ENCODE measurements around the gene TOR4A.

TOR4A gene

DNA sequence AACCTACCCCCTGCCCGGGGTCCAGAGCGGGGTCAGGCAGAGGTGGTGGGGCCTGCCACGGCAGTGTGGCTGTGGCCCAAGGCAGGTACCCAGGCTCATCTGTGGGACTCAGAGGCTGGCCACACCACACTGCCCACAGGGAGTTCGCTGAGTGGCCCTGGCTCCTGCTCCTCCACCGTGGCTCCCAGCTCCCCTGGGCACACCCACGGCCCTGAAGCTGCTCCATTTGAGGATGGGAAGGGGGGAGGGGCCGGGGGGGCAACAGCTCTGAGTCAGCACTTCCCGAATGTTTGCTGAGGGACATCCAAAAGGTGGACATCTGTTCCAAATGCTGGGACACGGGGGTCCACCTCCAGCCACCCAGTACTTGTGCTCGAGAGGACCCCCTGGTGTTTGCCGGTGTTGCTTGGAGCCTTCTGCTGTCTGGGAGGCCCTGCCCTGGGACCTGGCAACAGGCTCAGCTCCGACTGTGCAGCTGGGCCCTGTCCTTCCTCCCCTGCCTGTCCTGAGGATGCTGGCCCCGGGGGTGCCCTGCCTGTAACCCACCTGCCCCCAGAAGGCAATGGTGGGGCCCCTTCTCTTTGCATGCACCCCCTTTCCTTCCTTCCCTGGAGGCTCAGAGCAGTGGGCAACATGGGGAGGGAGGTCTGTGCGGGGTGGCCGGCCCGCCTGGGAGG, 27.0 kb downstream of the TOR4A start:
- FAIRE-seq (no peak), DNase-seq (ENCODE audit: insufficient read length, low spot score) (no peak)

DNA sequence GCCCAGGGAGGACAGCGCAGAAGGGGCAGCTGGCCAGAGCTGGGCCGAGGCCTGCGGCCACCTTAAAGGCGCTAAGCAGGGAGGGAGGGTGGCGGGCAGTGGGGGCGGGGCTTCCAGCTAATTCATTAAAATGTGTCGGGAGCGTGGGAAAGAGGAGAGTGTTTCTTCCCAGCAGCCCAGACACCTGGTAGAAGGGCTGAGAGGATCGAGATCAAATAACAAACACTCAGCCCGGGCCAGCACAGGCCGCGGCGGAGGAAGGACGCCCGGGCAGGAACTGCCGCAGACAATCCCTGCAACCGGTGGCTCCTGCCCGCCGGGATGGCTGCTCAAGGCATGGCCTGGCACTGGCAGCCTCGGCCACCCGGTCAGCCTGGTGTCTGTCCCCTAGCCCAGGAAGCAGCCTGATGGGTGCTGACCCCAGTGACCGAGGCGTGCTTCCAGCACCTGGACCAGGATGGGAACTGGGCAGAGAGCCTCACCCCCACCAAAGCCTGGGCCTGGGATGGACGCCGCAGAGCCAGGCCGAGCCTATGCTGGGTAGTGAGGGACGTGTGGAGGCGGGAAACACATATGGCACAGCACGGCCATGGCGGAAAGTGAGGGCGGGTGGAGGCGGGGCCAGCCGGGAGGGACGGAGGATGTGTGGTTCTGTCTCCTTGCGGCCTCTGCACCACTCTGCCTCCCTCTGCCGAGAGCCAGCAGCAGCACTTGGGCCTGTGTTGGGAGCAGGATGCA, 27.7 kb downstream of the TOR4A start:
- DNase-seq (ENCODE audit: insufficient read length, low spot score) (no peak), FAIRE-seq (no peak)

DNA sequence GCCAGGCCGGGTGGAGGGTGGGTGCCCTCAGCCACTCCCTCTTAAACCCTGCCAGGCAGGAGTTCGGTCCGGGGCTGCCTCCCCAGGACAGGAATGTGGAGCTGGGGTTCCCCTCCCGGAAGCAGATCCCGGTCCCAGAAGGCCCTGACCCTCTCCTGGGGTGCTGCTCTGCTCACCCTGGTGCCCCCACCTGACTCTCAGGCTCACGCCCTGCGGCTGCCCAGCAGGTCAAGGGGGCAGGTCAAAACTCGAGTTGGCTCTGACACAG, 28.2 kb downstream of the TOR4A start:
- DNase-seq (ENCODE audit: insufficient read length, low spot score): no peak
- FAIRE-seq: no peak

DNA sequence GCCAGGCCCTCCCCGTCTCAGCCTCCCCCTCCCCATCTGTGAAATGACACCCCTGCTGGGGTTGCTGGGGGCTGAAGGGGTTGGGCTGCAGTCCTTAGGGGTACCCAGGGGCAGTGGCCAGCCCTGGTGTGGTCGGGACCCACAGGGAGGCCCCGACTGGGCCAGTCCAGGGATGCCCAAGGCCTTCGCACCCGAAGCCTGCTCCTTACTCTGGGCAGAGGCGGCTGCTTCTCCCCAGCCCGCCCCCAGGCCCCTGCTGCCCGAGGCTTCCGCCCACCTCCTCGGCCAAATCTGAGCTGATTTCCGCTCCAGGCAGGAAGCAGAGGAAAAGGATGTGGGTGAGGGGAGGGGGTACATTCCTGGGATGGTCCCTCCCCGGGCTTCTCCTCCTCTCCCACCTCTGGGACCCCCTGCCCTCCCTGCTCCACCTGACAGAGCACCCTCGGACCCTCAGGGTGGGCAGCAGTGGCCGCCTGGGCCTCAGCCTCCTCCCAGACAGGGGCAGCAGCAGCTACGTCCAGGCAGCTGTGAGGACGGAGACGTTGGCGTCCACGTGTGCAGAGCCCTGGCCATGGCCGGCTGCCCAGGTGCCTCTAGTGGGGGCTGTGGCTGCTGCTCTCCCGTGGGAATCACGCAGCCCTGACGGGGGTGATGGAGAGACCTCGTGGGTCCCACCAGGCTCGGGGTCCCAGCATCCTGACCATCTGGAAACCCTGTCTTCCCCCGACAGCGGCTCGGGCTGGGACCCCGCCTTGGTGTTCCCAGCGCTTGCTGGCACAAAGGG, 28.7 kb downstream of the TOR4A start:
- FAIRE-seq (no peak), DNase-seq (ENCODE audit: insufficient read length, low spot score) (no peak)

DNA sequence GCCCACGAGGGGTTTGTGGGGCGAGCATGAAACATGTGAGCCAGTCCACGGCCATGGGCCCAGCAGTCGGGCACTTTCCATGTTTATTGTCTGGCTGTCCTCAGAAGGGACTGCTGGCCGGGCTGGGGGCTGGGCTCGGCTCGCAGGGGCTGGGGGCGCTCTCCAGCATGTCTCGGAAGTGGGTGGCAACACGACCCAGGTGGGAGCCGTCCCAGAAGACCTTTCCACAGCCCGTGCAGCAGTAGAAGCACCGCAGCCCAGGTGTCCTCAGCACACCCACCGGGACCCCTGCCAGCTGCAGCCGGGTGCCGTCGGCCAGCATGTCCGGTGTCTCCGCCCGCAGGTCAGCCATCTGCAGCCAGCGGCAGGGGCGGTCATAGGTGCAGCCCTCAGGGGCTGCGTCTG, 29.3 kb downstream of the TOR4A start:
- no peak for DNase-seq (ENCODE audit: insufficient read length, low spot score)
- FAIRE-seq: no peak

DNA sequence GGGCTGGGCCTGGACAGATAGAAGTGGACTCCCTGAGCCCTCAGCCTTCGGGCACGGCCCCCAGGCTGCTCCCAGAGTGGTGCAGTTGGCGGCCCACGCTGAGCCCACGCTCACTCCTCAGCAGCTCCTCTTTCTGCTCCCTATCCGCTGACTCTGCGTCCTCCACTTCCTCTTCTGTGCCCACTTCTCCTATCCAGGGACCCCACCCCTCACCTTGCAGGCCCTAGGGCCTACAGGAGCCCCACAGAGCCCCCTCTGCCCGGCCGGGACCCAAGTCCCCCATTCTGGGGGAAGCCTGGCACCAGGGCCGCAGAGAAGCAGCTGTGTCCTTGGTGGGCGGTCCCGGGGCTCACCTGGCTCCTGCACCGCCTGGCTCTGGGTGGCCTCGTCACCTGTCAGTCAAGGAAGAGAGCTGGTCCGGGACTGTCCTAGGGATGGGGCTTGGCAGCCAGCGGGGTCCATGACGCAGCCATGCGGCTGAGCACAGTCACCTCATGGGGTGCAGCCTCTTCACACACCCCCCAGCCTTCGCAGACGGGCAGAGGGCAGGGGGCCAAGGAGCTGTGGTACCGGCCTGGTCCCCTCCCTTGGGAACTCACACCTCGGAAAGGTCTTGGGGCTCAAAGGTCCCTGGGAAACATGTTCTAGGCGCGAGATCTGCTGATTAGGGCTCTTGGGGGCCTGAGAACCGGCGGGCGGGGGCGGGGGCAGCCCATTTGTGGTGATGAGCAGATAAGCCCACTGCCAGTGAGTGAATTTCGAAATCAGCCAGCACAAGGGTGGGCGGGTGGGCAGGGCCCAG, 29.9 kb downstream of the TOR4A start:
- FAIRE-seq (no peak), DNase-seq (ENCODE audit: insufficient read length, low spot score) (no peak)

DNA sequence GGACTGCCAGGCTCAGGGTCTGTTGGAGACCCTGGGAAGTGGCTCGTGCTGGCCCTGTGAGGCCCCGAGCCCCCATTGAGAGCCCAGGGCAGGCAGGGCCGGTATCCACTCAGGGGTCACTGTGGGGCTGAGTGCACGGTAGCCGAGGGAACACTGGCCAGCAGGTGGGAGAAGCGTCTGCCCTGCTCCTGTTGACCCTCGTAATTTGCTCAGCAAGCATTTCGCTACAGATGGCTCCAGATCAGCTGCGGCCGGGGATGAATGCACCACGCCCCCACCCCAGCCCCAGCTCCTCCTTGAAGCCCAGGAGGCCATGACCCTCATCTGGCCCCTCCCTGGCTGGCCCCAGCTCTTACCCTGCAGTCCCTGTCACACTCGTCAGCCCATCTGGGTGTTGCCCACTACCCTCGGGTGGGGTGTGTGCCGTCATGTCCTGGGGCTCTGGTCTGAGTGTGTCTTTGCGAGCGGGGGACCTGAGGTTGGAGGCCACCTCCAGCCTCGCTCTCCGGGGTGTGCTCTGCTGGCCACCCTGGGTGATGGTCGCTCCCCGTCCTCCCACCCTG, 30.6 kb downstream of the TOR4A start:
- no peak for FAIRE-seq

DNA sequence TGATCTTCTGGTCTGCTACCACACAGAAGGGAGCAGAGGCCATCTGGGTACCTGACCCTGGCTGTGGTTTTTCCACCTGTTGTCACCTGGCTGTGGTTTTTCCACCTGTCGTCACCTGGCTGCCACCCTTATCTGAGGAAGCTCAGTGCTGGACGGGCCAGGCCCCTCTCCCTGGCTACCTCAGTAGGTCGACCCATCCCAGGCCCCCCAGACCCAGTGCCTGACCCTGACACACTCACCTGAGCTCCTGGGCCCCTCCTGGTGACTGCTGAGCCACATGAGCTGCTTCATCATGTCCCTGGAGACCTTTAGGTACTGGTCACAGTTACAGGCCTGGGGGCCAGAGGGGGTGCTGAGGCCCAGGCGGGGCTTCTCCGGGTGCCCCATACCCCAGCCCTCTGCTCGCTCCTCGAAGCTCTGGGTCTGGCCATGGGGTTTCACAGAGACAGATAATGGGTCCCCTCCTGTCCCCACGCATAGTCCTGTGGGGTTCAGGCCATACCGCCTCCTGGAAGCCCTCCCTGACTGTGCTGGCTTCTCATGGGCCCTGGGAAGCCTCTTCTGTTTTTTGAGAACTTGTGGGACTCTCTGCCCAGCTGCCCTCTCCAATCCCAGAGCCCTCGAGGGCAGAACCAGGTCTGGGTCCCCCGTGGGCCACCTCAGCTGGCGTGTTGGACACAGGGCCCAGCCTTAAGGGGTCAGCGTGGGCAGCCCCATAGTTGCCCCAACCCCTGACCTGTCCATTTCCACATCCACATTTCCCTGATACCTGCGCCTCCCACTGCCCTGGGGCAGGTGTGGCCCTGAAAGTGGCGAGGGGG, 32.1 kb downstream of the TOR4A start:
- DNase-seq (ENCODE audit: insufficient read length, low spot score) (no peak), FAIRE-seq (no peak)

More for the DNA sequence above, 30.6 kb downstream of the TOR4A start:
- no peak for DNase-seq (ENCODE audit: insufficient read length, low spot score)

DNA sequence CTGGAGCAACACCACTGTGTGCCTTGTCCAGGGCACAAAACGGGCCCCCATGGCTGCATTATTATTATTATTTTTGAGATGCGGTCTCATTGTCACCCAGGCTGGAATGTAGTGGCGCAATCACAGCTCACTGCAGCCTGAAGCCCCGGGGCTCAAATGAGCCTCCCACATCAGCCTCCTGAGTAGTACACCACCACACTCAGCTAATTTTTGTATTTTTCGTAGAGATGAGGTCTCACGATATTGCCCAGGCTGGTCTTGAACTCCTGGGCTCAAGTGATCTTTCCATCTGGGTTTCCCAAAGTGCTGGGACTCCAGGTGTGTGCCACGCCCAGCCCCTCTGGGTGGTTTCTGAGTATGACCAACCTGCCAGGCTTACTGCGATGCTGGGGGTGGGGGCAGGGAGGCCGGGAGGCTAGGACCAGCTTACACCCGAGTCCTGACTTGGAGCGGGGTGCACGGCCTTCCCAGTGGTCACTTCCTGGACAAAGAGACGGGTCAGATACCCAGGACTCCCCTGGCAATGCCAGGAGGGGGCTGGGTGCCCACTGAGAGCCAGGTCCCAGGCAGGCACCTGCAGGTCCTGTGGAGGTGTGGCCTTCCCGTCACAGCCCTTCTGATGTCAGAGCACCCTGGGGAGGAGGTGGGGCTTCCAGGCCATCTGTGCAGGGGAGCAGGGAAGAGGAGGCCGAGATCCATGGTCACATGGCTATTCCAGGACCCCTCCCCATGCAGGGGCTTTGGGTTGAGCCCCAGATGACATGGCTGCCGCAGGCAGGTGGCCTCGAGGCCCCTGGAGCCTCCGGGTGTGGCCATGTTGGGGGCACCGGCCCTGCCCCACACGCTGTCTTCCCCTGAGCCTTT, 32.9 kb downstream of the TOR4A start:
- FAIRE-seq (peak; percentile 59), DNase-seq (ENCODE audit: insufficient read length, low spot score) (no peak)

DNA sequence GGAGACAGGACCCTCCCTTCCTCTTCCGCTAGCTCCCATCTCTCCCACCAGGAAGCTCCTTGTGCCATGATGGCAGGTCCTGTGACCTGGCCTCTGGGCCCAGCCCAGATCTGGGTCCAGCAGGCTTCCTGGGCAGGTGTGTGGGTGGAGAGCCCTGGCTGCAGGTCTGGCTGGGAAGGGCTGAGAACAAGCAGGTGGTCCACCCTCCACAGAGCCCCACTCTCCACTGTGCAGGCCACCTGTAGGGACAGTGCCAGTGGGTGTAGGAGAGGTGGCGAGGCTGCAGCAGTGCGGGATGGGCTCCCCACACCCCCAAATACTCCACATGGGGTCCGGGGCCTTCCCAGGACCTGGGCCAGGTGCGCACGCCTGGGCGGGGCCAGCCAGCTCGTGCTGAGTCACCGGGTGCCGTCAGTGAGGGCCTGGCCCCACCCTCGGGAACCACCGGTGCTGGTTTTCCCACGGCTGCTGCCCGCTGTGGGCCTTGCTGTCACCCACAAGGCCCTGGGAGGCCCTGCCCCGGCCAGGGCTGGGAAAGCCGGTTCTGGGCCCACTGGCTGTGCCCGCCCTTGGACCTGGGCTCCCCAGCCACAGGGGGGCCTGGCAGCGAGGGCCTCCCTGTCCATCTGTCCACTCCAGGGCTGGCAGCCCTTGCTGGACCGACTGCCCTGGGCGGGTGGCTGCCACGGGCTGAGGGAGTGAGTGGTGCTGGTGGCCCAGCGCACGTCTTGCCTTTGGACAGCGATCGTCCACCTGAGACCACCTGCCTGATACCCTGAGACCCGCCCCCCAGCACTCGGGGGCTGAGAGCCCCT, 33.9 kb downstream of the TOR4A start:
- DNase-seq (ENCODE audit: insufficient read length, low spot score): no peak
- no peak for FAIRE-seq

DNA sequence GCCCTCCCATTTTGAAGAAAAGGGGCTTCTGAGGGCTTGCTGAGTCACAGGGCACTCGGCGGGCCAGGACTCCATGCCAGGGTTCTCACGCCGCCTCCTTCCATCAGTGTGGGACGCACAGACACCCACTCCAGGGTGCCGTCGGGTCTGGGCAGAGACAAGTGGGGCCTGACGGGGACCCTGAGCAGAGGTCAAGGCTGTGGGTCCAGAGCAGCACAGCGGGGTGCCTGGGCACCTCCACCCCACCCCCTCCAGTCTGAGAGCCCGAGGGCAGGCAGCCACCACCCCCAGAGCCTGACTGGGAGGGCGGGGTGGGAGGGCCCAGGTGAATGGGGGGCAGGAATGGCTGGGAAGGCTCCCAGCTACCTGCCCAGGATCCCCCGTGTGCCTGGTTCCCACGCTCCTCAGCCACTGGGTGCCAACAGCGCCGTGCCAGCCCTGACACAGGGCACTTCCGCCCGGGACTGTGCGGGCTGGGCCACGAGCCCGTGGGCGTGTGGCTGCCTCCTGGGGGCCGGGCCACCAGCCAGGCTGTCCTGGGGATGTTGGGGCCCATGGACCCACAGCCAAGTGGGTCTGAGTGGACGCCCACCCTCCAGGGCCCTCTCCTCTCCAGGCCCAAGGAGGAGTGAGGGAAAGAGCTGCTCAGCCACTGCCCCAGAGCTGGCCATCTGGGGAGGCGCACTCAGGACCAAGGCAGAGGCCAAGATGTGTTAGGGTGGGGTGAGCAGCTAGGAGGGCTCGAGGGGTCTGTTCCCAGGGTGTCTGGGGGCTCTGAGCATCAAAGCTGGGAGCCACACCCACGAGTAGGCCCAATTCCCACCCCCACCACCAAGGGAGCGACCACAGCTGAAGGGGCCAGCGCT, 34.7 kb downstream of the TOR4A start:
- DNase-seq (ENCODE audit: insufficient read length, low spot score) (no peak), FAIRE-seq (no peak)

DNA sequence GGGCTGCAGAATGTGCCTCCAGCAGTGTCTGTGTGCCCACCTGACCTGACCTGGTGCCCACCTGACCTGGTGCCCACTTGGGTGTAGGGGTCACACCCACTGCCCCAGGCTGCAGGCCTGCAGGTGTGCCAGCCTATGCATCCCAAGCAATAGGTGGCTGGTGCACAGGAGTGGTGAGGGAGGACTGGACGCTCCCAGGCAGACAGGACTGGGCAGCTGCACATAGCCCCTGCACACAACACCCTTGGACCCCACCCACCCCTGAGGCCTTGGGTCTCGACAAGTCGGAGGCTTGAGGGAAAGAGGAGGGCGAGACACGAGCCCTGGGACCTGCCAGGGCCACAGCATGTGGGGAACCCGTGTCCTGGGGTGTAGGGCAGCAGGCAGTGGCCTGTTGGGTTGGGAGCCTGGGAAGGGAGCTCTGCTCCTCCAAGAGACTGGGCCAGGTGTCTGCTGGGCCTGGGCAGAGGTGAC, 35.4 kb downstream of the TOR4A start:
- FAIRE-seq (no peak), DNase-seq (ENCODE audit: insufficient read length, low spot score) (no peak)

DNA sequence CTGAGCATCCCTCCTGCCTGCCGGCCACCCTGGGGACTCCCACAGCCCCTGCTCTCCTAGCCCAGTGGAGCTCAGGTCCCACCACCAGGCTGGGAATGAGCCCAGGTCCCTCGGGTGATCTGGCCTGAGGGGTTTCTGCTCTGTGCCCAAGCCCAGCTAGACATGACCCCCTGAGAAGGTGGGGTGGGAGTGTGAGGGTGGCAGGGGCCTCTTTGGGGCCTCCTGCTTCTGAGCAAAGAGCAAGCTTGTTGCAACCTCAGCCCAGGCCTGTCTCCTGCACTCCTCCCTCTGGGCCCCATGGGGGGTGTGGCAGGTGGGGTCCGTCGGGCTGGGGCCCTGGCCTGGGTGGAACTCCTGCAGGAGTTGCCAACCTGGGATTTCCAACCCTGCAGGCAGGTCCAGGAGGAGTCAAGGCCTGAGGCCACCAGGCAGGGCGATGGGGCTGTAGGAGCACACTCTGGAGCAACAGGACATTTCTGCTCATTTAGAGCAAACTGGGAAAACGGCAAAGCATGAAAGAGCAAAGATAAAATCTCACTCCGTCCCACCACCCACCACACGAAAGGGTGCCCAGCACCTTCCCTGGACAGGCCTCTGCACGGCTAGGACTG, 35.9 kb downstream of the TOR4A start:
- DNase-seq (ENCODE audit: insufficient read length, low spot score) (no peak), FAIRE-seq (no peak)

DNA sequence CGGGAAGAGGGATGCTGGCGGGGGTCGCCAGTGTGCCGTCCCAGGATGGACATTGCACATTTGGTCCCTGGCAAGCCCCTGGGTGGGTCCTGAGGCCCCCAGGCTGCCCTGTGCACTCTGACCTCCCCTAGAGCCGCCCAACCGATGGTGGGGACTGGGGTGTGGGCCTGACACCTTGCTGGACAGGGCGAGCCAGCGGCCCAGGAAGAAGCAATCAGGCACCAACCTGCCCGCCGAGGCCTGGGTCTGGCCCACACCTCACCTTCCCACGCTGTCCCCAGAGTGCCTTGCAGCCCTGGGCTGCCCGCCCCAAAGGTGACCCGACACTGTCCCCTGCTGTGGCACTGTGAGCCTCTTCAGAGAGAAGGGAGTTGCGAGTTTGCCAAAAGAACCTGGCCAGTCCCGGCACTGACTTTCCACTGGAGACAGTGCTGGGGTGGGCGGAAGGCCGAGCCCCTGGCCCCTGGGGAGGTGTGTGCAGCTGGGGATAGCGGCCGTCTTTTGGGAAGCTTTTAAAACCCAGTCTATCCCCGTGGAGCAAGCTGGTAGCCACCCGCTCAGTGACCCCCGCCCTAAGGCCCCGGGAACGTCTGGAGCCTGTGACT, 36.5 kb downstream of the TOR4A start:
- DNase-seq (ENCODE audit: insufficient read length, low spot score) (no peak), FAIRE-seq (no peak)

DNA sequence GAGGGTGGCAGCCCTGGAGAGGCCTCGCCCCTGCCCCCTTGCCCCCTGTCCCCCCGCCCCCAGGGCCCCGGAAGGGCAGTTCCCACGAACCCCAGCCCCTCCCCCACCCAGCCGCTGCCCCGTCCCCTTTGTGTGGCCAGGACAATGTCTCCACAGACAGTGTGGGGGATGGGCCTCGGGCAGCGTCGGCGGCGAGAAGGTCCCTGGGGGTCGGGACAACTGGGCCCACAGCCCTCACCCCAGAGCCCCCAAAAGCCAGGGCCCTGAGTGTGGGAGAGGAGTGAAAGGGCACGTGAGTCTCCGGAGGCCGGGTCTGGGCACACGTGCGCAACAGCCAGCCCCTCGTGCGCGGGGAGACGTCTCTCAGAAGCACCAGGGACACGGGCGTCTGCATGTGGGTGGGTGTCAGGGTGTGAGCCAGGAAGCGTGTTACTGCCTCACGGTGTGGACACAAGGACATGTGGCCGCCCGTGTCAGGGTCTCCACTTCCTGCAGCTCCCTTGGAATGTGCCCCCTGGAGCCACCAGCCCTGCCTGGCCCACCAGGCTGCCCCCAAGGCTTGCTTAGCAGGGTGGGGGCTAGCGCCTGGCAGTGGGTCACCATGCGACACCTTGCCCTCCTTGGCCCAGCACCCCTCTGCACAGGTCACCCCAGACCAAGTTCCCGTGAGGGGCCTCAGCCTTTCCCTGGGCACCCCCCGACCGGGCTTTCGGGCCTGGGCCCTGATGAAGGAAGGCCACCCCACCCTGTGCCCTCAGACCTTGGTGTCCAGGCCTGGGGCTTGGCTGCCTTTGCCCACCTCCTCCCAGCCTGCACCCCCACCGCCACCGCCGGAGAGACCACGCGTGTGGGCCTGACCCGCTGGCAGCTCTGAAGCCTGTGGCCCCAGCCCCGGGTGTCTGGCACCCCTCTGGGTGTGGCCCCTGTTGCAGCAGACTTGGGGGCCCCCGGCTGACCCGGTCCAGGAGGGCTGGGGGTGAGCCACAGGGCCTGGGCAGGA, 37.3 kb downstream of the TOR4A start:
- FAIRE-seq (no peak), DNase-seq (ENCODE audit: insufficient read length, low spot score) (no peak)
